ENCODE data around the gene GNMT. TPM values are rescaled to one million over a fixed set of nuclear protein-coding genes. Genes with fewer than 3 reads are reported as not detected.

The GNMT gene
- total and polyA plus RNA-seq, 2 of the 8 experiments (the other 6 are each of a cell fraction or from before 2014, with no cell fraction given) = 1.8 to 3.4 TPM

DNA sequence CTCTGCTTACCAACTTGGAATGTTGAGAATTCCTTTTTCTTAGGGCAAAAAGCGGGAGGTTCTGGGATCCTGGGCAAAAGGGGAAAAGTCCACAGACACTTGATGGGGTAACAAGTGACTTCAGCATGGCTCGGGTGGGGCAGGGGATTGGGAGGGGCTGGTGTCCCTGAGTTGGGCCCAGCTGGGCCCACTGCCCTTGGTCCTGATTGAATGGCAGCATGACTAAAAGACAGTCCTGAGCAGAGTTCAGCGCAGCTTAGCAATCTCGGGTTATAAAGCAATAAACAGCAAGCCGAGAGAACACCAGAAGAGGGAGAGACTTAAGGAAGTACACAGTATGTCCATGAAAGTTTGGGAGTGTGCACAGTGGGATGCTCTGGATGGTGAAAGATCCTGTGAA is 29.4 kb downstream of the GNMT start:
- POLR2A ChIA-PET (ENCODE audit: partially characterized antibody) = interaction anchor here (4.1 kb wide), 1 partner anchor 11 kb away, joined by 25 read pairs; the partner anchor contains the start of gene PEX6
- H2BK120ac ChIP-seq (replicated peaks; ENCODE audit: low read depth, low read length) = no peak overlapping the region
- peaks cover 0 to 4% (median under 1%) of the 10 kb centered on the region in 4 experiments; a peak in 3 of 7 replicates for H3K4me1 ChIP-seq (replicated peaks in 1 of 4; ENCODE audit: control insufficient read depth in 3 of 4, insufficient read depth in 4 of 4, low read length in 3 of 4)
- no peak overlapping the region for H3K9ac ChIP-seq (replicated peaks in 1 of 4; ENCODE audit: extremely low read depth in 1 of 4, low read depth in 3 of 4, low read length in 3 of 4)
- CTCF ChIA-PET (ENCODE audit: partially characterized antibody) = interaction anchor here (0.5 to 2.9 kb wide), 4 partner anchors 11 to 467 kb away, joined by 3 to 13 read pairs (median 3); partner anchors contain the start of gene PEX6
- no peak overlapping the region for H2AK5ac ChIP-seq (ENCODE audit: low read depth, low read length)
- H3K27ac ChIP-seq (ENCODE audit: low read depth, low read length) = no peak overlapping the region
- H2BK5ac ChIP-seq (ENCODE audit: low read depth, low read length) = no peak overlapping the region
- TF ChIP-seq EZH2 (IDR thresholded peaks at IDR 0.05; ENCODE audit: low read depth, low read length, severe bottlenecking) (no peak), YY1 (IDR thresholded peaks at IDR 0.05; ENCODE audit: low read depth, low read length) (no peak), HDAC2 (IDR thresholded peaks at IDR 0.05; ENCODE audit: borderline replicate concordance in 1 of 2, low read depth in 2 of 2, low read length in 2 of 2) (no peak), TCF12 (IDR thresholded peaks at IDR 0.05; ENCODE audit: low read depth, low read length) (no peak), SIX5 (IDR thresholded peaks at IDR 0.05; ENCODE audit: low read depth, low read length) (no peak)
- H3K9me3 ChIP-seq (ENCODE audit: insufficient read depth in 2 of 2, low read depth in 1 of 2, low read length in 1 of 2) = no peaks in the 10 kb centered on the region
- H4K8ac ChIP-seq (ENCODE audit: extremely low read depth, insufficient read depth, low read length) = no peak overlapping the region
- H3K4ac ChIP-seq (replicated peaks; ENCODE audit: insufficient read length, low read depth, low read length) = no peak overlapping the region
- H3K79me1 ChIP-seq (ENCODE audit: low read depth, low read length) = peaks cover 11% of the 10 kb centered on the region
- H2BK20ac ChIP-seq (ENCODE audit: low read length) = no peak overlapping the region
- no peaks in the 10 kb centered on the region; the same call in 1 of the 2 replicates for H3K23me2 ChIP-seq (ENCODE audit: low read depth, low read length)
- H3K4me2 ChIP-seq (ENCODE audit: insufficient read depth in 1 of 2, low read depth in 2 of 2, low read length in 2 of 2) = no peak overlapping the region
- no peak for FAIRE-seq
- WGBS, 2 experiments (ENCODE audit: extremely low coverage in 1 of 2, insufficient coverage in 1 of 2, insufficient read length in 1 of 2, insufficient replicate concordance in 2 of 2, low coverage in 1 of 2, low lambda C conversion rate in 2 of 2, missing lambda C conversion rate in 1 of 2) = 93% methylated on average over 5 of the region's 5 CpGs; no CpG with 5 or more reads in 1 of the 2 experiments
- H3K14ac ChIP-seq (ENCODE audit: insufficient read length) = no peak overlapping the region
- no peak overlapping the region for H3K56ac ChIP-seq (replicated peaks; ENCODE audit: insufficient read length, low read depth, low read length)
- peaks cover 0 to 12% of the 10 kb centered on the region in 2 experiments for H4K20me1 ChIP-seq (replicated peaks in 1 of 2; ENCODE audit: control insufficient read depth in 1 of 2, insufficient read depth in 2 of 2, low read length in 2 of 2)
- H3K23ac ChIP-seq (ENCODE audit: insufficient read length) = no peak overlapping the region
- no peak overlapping the region for H4K91ac ChIP-seq (replicated peaks; ENCODE audit: insufficient read length, low read length)
- no peak overlapping the region for H2AFZ ChIP-seq (ENCODE audit: low read length)
- no peak for DNase-seq (ENCODE audit: low read depth in 1 of 2, low spot score in 2 of 2)
- no peak overlapping the region for H2BK12ac ChIP-seq (ENCODE audit: low read depth, low read length)
- H3K4me3 ChIP-seq (ENCODE audit: extremely low read depth in 1 of 4, insufficient read depth in 2 of 4, low read depth in 3 of 4, low read length in 4 of 4) = no peak overlapping the region
- H2BK15ac ChIP-seq (ENCODE audit: low read length) = no peak overlapping the region
- peaks cover 8 to 15% of the 10 kb centered on the region in 2 experiments; a peak in 2 of 4 replicates for H3K79me2 ChIP-seq (ENCODE audit: control insufficient read depth in 1 of 2, insufficient read depth in 2 of 2, low read length in 2 of 2)
- no peaks in the 10 kb centered on the region for H3K27me3 ChIP-seq (replicated peaks in 1 of 4; ENCODE audit: control insufficient read depth in 3 of 4, extremely low read depth in 1 of 4, insufficient read depth in 3 of 4, low read length in 3 of 4)
- peaks cover 0 to 9% (median 8%) of the 10 kb centered on the region in 4 experiments; a peak in 4 of 8 replicates for H3K36me3 ChIP-seq (ENCODE audit: control insufficient read depth in 2 of 4, insufficient read depth in 4 of 4, low read length in 3 of 4)
- no peak overlapping the region for H3K18ac ChIP-seq (ENCODE audit: extremely low read depth, low read length)
- H4K5ac ChIP-seq (ENCODE audit: insufficient read length, low read depth, low read length) = no peak overlapping the region

Data from H1 (cell line).